Measurements from ENCODE around the gene OR52K2.
"Not testable (repeated sequence)": the region's sequence is repeated elsewhere in the genome, so short reads cannot be mapped to it uniquely, and the experiment has no call there.

OR52K2 gene

DNA sequence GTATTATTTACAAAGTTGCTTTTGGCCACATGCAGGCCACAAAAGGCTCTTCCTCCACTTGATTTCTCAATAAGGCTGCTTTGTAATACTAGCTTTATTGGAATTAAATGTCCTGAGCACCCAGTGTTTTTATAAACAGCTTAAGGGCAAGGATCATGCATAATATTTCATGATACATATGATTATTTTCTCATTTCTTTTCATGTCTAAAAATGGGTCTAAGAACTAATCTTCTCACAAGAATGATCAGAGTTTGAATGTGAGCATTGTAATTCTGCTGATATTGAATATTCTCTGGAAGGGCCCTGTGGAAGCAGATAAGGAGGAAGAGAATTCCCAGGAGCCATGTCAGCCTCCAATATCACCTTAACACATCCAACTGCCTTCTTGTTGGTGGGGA lies at the start of gene OR52K2:
Gene OR52K2 (plus strand): TSS at position 301 of the 400 bp plus-strand sequence. CDS start 45 bp downstream, at position 346.
- no peak for DNase-seq

DNA sequence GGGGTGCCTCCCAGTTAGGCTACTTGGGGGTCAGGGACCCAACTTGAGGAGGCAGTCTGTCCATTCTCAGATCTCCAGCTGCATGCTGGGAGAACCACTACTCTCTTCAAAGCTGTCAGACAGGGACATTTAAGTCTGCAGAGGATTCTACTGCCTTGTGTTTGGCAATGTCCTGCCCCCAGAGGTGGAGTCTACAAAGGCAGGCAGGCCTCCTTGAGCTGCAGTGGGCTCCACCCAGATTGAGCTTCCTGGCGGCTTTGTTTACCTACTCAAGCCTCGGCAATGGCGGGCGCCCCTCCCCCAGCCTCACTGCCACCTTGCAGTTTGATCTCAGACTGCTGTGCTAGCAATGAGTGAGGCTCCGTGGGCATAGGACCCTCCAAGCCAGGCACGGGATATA lies 42.9 kb upstream of the OR52K2 start:
- DNase-seq, result not testable (repeated sequence)

DNA sequence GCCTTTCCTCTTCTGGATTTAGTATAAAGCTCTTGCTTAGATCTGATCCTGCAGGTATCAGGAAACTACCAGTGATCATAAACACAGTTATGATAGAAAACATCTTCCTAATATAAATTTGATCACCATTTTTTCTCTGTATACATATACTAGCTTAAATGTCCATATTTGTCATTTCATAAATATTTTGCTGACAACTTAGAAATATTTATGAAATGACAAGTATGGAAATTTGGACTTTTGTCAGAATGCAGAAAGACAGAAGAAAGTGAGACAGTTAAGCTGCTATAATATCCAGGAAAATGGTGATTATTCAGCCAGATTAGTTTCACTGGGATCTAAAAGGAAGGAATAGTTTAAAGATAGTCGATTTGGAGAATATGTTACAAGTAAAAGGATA lies 32.8 kb upstream of the OR52K2 start:
- DNase-seq, result no peak

DNA sequence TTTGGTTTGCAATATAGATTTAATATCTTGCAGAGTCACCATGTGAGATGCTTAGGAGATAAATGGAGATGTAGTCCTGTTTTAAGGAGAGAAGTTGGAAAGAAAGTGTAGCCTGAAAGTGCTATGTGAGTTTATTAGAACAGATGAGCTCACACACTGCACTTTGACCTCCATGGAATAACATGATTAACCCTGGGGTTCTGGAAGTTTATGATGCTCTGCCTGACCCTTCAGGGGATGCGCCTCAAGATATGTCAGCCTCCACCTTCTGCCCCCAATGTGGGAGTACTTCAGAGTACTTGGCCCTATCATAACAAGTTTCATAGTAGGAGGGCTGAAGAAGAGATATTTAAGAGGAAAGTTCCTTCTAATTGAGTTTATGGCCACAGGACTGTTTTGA lies 32.3 kb upstream of the OR52K2 start:
- DNase-seq, result no peak

DNA sequence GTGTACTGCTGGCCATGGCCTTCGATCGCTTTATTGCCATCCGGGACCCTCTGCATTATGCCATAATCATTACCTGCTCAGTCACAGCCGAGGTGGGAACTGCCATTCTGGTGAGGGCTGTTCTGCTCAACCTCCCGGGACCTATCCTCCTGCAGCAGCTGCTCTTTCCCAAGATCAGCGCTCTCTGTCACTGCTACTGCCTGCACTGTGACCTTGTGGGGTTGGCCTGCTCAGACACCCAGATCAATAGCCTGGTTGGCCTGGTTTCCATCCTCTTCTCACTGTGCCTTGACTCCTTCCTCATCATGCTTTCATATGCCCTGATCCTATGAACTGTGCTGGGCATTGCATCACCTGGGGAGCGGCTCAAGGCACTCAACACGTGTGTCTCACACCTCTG lies 30.7 kb upstream of the OR52K2 start:
- DNase-seq, result no peak

DNA sequence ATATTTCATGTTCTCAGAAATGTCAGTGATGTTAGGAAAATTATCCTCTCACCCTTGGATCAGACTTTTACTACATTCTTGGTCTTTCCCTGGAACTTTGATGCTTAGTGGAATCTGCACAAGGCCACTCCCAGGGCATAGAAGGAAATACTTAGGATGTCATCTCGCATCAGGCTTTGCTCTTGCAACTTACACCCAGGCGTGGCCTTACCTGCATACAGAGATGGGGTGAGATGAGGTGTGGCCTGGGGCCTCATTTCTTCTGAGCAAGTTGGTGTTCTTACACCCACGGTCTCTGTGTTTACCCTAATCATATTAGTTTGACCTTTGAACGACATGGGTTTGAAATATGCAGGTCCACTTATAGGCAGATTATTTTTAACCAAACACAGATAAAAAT lies 19.0 kb upstream of the OR52K2 start:
- DNase-seq, result no peak

DNA sequence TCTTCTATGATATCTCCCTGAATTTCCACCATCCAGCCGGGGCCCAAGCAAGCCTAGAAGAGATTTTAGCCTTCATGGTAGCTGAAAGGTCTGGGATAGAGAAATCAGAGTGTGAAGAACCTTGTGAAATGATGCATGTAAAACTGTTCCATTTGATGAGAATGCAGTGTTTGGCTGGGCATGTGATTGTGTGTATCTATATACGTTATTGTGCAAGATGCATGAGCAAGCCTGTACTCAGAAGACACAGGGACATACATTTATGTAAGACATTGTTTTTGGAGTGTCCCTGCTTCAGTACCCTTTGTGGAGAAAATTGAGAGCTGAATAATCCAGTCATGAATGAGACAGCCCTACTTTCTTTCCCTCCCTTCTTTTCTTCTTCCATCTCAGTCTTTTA lies 15.2 kb upstream of the OR52K2 start:
- no peak for DNase-seq

DNA sequence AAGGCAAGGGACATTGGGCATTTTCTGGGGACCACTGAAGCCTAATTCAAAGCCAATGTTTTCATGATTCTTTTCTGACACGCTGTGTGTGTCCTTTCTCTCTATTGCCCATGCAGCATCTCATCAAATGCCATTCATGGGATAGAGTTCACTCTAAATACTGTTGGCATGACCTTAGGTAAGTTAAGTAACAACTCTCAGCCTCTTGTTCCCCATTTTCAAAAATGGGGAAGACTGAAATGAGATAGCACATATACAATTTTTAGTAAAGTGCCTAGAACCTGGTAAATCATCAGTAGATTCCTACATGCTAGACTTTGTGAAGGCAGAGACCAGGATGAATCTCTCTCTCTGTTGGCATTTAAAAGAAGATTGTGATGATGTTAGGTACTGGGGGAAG lies 12.7 kb upstream of the OR52K2 start:
- DNase-seq, result no peak

DNA sequence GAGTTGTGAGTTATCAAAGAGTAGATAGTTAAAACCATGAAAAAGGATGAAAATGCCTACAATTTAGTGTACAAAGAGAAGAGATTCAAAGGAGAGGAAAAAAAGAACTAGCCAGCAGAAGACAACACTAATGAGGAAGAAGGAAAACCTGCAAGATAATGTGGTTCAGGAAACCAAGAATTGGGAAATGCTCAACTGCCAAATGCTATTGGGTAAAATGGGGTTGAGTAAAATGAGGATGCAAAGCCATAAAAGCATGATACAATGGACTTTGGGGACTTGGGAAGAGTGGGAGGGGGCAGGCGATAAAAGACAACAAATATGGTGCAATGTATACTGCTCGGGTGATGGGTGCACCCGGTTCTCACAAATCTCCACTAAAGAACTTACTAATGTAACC lies 7.6 kb upstream of the OR52K2 start:
- DNase-seq, result no peak

DNA sequence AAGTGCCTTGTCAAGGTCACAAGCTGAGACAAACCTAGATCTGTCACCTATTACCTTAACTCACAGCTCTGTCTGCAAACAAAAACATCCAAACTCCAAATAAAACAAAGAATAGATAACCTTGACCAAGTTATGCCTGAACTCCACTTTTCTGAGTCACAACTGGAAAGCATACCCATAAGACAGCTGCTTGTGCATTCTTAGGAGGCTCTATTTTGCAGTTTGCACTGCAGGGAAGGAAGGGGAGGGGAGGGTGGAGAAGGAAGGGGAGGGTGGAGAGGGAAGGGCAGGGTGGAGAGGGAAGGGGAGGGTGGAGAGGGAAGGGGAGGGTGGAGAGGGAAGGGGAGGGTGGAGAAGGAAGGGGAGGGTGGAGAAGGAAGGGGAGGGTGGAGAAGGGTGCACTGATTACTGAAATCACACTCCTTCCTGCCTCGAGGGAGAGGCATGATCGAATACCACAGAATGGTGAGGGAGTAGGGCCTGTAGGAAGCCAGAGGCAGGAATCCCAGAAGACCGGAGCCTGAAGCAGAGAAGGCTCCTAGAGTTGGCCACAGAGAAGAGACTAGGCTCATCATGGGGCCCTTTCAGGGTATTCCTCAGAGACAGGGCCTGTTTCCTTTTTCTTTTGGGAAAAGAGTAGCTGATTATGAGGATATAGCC lies 5.7 kb upstream of the OR52K2 start:
- DNase-seq, result no peak

DNA sequence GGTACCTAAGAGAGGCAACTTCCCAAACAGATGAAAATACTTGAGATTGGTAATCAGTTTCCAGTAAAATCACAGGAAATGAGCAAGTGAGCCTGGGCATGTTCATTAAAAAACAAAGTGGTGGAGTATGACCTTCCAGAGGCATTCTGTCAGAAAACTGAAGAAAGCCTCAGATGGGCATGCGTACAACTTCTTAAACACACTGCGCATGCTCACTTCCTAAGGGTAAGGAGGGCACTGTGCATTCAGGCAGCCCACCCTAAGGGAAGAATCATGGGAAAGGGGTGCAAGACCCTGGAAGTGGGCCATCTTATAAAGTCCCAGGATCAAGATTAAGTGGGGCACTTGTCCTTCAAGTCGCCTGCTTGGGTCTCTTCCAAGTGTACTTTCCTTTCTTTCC lies 4.0 kb downstream of the OR52K2 start:
- DNase-seq, result no peak

DNA sequence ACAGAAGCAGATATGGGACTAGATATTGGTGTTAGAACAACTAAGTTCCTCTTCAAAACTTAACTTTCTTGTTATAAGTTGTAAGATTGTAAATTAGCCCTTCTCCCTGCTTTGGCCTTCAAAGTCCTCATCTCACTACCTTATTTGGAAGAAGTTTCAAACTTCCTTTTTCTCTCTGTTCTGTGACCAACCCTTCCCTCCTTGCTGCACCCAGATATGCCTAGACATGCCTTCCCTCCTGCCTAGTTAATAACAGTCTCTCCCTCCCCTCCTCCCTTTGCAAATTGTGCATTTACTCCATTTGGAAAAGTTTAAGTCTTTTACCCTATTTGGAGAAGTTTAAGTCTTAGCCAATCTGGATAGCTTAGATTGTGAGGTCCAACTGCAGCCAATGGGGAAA lies 4.9 kb downstream of the OR52K2 start:
- DNase-seq, result no peak

DNA sequence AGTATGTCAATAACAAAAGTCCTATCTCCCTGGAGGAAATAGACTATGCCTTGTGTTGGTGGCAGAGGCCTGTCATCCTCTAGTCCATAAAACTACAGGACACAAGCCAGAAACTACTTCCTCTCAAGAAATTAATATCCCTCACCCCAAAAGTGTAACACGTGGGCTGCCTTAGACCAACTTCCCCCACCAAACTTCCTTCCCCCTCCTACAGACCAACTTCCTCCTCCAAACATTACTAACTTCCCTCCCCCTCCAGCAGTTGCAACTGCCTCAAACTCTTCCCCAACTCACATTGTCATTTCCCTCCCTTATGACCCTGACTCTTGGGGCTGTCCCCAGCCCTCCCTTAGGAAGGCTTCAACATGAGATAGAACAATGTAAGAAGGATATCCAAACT lies 6.3 kb downstream of the OR52K2 start:
- no peak for DNase-seq

DNA sequence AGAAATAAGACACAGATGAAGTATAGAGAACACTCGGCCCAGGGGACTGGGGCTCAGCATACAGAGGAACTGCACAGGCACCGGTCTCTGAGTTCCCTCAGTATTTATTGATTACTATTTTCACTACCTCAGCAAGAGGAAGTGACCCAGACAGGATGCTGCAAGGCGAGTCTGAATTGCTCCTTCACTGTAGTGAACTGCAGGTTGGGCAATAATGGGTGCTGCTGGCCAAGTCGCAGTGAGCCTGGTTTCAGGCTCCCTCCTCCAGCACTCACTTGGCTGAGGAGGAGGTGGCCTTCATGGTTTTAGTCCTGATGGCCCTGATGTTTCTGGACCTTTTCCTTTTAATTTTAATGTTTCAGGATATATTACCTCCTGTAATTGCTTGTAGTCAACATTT lies 10.4 kb downstream of the OR52K2 start:
- no peak for DNase-seq

DNA sequence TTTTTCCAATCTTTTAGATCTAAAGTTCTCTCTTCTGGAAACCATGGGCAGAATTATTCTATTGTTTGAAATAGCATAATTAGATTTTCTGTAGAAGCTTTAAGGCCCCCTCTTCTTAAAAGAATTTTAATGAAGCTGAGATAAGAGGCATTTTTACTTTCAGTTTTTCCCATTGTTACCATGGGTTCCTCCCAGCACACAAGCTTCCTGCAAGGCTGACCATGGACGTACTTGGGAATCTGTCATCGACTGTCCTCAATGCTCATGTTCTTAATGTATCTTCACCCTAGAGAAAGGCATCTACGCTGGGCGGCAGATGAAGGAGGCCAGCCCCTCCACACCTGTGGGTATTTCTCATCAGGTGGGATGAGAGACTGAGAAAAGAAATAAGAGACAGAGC lies 11.1 kb downstream of the OR52K2 start:
- DNase-seq, result no peak

DNA sequence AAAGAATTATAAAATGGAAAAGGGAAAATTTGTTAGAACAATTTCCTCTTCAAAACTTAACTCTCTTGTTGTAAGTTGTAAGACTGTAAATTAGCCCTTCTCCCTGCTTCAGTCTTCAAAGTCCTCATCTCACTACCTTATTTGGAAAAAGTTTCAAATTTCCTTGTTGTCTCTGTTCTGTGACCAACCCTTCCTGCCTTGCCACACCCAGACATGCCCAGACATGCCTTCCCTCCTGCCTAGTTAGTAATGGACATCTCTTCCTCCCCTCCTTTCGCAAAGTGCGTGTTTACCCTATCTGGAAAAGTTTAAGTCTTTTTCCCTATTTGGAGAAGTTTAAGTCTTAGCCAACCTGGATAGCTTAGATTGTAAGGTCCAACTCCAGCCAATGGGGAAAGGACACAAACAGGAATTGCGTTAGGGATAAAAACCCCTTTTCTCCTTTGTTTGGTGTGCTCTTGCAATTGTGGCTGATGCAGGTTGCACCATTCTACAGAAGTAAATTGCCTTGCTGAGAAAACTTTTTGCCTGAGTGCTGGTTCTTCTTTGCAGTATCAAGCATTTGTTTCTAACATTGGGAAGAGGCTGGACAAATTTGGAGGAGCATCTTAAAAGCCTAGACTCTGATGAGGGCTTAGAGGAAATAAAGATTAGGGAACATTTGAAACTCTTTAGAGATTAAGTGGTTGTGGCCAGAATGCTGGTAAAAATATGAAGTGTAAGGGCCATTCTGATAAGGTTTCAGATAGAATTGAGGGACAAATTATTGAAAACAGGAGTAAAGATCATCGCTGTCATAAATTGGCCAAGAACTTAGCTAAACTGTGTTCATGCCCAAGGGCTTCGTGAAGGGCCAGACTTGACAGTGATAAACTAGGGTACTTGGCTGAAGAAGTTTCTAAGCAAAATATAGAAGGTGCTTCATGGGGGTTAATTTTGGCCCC lies 15.4 kb downstream of the OR52K2 start:
- no peak for DNase-seq

DNA sequence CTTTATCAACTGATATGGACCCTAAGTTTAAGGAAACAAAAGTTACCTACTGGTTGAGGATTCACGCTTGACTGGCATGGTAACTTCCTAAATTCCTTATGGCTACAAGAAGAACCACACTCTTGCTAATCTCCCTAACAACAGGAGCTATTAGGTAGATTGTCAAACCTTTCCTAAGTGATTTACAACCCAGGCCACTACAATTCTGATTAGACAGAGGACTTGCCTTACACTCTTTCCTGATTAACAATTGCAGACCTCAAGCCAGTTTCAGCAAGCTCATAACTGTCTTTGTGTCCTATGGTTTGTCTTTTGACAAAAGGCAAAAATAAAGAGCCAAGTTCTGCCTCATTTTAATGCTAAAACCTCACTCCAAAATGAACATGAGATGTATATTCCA lies 16.3 kb downstream of the OR52K2 start:
- DNase-seq, result no peak

DNA sequence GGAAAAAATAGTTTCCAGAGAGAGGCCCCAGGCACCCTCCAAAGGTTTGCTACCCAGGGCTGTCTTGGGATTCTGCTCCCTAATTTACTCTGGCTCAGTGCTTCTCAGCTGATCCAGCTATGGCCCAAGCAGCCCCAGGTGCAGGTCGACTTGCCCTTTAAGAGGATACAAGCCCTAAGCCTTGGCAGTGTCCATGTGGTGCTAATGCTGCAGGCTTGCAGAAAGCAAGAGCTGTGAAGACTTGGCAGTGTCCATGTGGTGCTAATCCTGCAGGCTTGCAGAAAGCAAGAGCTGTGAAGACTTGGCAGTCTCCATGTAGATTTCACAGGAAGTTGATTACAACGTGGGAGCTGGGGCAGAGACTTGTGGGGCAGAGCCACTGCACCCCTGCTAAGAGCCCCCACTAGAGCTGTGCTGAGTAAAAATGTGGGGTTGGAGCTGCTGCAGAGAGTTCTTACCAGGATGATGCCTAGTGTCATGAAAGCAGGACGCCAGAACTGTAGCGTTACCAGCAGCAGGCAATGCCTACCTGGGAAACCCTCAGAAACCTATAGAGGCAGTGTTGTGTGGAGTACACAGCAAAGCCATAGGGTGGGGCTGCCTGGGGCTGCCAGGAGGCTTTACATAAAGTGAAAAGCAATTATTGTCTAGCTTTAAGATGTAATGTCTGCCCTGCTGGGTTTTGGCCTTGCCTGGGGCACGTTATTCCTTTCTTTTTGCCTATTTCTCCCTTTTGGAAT lies 17.2 kb downstream of the OR52K2 start:
- DNase-seq, result no peak

DNA sequence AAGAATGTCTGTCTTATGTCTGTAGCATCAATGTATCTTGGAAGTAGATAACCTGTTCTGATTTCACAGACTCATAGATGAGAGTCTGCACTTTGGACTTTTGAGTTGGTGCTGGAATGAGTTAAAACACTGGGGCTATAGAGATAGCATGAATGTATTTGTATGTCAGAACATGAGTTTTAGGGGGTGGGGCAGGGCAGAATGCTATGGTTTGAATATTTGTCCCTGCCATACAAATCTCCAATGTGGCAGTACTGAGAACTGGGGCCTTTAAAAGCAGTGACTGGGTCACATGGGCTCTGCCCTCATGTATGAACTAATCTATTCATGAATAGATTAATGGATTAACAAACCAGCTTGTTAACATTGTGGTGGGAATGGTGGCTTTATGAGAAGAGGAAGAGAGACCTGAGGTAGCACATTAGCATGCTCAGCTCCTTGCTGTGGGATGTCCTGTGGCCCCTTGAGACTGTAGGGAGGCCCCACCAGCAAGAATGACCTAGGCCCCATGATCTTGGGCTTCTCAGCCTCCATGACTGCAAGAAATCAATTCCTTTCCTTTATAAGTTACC lies 17.9 kb downstream of the OR52K2 start:
- DNase-seq, result no peak

DNA sequence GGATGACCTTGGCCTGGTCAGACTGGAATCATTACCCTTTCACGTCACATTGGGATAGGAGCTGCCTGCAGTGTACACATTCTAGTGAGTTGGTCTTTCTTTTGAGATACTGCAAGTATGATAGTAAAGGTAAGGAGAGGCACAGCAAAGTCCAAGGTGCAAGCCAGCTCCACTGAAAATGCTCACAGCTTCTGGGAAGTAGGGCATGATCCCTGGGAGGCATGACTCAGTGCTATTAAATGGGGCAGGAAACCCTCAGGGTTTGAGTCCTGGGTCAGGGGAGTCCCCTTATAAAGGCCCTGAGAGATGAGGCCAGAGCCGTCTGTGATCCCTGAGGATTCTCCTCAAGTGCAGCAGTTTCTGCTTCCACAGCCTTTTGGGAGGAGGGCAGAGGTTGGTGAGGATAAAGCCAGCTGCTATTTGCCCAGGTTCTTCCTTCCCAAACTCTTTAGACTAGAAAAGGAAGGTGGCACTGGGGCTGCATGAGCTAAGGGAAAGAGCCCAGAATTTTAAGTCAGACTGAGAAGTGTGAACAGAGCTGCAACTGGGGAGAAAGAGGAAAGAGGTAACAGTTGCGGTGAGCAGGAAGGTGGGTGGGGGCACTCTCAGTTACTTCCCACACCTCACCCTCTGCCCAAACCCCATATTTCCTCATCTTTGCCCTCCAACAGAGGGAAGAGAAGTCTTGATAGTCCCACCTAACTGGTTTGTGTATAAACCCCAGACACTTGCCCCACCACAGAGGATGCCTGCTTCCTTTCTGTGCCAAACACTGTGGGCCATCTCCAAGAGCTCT lies 18.9 kb downstream of the OR52K2 start:
- no peak for DNase-seq

DNA sequence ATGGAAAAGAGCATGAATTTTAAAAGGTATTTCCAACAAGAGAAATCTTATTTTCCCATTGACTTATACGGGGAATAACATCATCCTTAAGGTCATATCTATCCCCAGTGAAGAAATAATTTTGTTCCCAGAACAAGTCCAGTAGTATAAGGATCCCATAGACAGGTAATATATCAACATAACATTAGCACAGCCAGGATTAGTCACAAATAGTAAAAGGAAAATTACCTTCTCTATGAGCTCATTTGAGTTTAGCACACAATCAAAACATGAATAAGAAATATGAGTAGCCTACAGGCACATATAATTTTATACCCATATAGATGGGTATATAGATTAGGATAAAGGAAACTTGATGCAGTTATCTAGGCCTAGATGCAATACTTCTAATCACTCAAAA lies 30.5 kb downstream of the OR52K2 start:
- DNase-seq, result no peak

DNA sequence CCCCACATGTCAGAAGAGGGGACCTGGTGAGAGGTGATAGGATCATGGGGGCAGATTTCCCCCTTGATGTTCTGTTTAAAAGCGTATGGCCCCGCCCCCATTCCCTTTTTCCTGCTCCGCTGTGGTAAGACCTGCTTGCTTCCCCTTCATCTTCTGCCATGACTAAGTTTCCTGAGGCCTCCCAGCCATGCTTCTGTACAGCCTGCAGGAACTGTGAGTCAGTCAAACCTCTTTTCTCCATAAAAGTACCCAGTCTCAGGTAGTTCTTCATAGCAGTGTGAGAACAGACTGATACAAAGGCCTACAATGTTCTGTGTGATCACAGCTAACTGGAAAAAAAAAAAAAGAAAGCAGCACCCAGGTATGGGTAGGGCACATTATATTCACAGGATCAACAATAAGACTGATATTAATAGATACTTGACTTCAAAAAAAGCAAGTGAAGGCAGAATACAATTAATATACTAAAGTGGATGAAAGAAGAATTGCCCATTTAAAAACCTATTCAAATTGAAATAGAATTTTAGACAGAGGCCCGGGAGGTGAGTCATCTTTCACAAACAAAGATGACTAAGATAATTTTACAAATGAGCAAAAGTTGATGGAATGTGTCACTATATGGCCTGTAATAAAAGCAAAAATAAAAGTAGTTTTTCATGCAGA lies 31.6 kb downstream of the OR52K2 start:
- no peak for DNase-seq

Data from DMS79 treated with DMSO at 0.1 percent for 48 hours (cell line).